22Rv1 (cell line): ENCODE measurements around the gene PEX11G.

Source experiments
- ZFX ChIP-seq: fragments of 450-650 bp; IDR thresholded peaks from 2 replicates; pipeline ENCODE4 v1.6.1; 2017; ENCODE audit warnings: antibody characterized with exemption, borderline replicate concordance
- TF ChIP-seq, protein P1 (sequence below): fragments of 450-650 bp; IDR thresholded peaks from 2 replicates; pipeline ENCODE4 v1.5.1; 2017; ENCODE audit warnings: mild to moderate bottlenecking

- TF ChIP-seq, protein P1, sequence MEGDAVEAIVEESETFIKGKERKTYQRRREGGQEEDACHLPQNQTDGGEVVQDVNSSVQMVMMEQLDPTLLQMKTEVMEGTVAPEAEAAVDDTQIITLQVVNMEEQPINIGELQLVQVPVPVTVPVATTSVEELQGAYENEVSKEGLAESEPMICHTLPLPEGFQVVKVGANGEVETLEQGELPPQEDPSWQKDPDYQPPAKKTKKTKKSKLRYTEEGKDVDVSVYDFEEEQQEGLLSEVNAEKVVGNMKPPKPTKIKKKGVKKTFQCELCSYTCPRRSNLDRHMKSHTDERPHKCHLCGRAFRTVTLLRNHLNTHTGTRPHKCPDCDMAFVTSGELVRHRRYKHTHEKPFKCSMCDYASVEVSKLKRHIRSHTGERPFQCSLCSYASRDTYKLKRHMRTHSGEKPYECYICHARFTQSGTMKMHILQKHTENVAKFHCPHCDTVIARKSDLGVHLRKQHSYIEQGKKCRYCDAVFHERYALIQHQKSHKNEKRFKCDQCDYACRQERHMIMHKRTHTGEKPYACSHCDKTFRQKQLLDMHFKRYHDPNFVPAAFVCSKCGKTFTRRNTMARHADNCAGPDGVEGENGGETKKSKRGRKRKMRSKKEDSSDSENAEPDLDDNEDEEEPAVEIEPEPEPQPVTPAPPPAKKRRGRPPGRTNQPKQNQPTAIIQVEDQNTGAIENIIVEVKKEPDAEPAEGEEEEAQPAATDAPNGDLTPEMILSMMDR, result no peak
- TF ChIP-seq ZFX, result no peak
These were observed 45.2 kb upstream of the PEX11G start for GRCh38 chr19:7533925-7534480.
